ENCODE results near the gene DNAAF5.
"Not testable (repeated sequence)": the region's sequence is repeated elsewhere in the genome, so short reads cannot be mapped to it uniquely, and the experiment has no call there.

Gene DNAAF5

GRCh38 chr7:781186-781849, 54.8 kb downstream of the DNAAF5 start:
- FAIRE-seq (no peak), DNase-seq (ENCODE audit: low spot score) (no peak)

GRCh38 chr7:781936-782529, 55.5 kb downstream of the DNAAF5 start:
- DNase-seq (ENCODE audit: low spot score): no peak

GRCh38 chr7:782718-783449, 56.4 kb downstream of the DNAAF5 start:
- FAIRE-seq (no peak), DNase-seq (ENCODE audit: low spot score) (no peak)

More at GRCh38 chr7:781936-782529, 55.5 kb downstream of the DNAAF5 start:
- peak; percentile 77 for FAIRE-seq

- DNase-seq (ENCODE audit: low spot score) (no peak), FAIRE-seq (no peak)
Observed at GRCh38 chr7:783556-784490, 57.3 kb downstream of the DNAAF5 start.

GRCh38 chr7:784971-785370, 58.5 kb downstream of the DNAAF5 start:
- DNase-seq (ENCODE audit: low spot score): no peak
- FAIRE-seq: no peak

GRCh38 chr7:785416-785815, 58.9 kb downstream of the DNAAF5 start:
- no peak for DNase-seq (ENCODE audit: low spot score)
- FAIRE-seq: peak; percentile 27

- DNase-seq (ENCODE audit: low spot score): peak; percentile 75
- no peak for FAIRE-seq
Observed at GRCh38 chr7:786472-787255, 60.2 kb downstream of the DNAAF5 start.

- peak; percentile 9 for FAIRE-seq
- no peak for DNase-seq (ENCODE audit: low spot score)
Observed at GRCh38 chr7:787332-788240, 61.1 kb downstream of the DNAAF5 start.

- DNase-seq (ENCODE audit: low spot score) (no peak), FAIRE-seq (no peak)
Observed at GRCh38 chr7:791519-791918, 65.0 kb downstream of the DNAAF5 start.

- no peak for DNase-seq (ENCODE audit: low spot score)
- FAIRE-seq: no peak
Observed at GRCh38 chr7:794207-794606, 67.7 kb downstream of the DNAAF5 start.

- DNase-seq (ENCODE audit: low spot score): no peak
- no peak for FAIRE-seq
Observed at GRCh38 chr7:794671-795329, 68.3 kb downstream of the DNAAF5 start.

GRCh38 chr7:796434-797169, 70.1 kb downstream of the DNAAF5 start:
- DNase-seq (ENCODE audit: low spot score); FAIRE-seq: not testable (repeated sequence)

- FAIRE-seq (peak; percentile 71), DNase-seq (ENCODE audit: low spot score) (no peak)
Observed at GRCh38 chr7:798921-799470, 72.5 kb downstream of the DNAAF5 start.

GRCh38 chr7:800692-801091, 74.2 kb downstream of the DNAAF5 start:
- no peak for FAIRE-seq
- DNase-seq (ENCODE audit: low spot score): no peak

- not testable (repeated sequence) for FAIRE-seq
Observed at GRCh38 chr7:801351-801750, 74.9 kb downstream of the DNAAF5 start.

GRCh38 chr7:801940-802381, 75.5 kb downstream of the DNAAF5 start:
- FAIRE-seq (no peak), DNase-seq (ENCODE audit: low spot score) (no peak)

More at GRCh38 chr7:801351-801750, 74.9 kb downstream of the DNAAF5 start:
- not testable (repeated sequence) for DNase-seq (ENCODE audit: low spot score)

- no peak for DNase-seq (ENCODE audit: low spot score)
- no peak for FAIRE-seq
Observed at GRCh38 chr7:802500-803242, 76.2 kb downstream of the DNAAF5 start.

Data from urothelium cell line (cell line).